Common myeloid progenitor, CD34-positive (primary cell): ENCODE results near the gene DUS3L.

ENCODE experiments used
- CTCF ChIA-PET: fragments of 350-600 bp; sonication (Branson Sonifier 250); formaldehyde crosslinking; loops from one replicate; lab custom pipeline; 2021; ENCODE audit warnings: antibody characterized with exemption; lab: Charles Lee
- POLR2A ChIA-PET: fragments of 350-600 bp; sonication (Branson Sonifier 250); formaldehyde crosslinking; loops from one replicate; lab custom pipeline; 2021; ENCODE audit warnings: antibody characterized with exemption; lab: Charles Lee
- DNase-seq, 3 donors: peaks; one replicate each; pipeline versions ENCODE4 v3.0.0 to v3.0.0-alpha.2; 2013
- H3K27ac ChIP-seq, 2 experiments: 1 replicate in 1 of 2; 2 replicates in 1 of 2; pipeline ENCODE4 v1.7.0; 2013; ENCODE audit warnings: inconsistent platforms in 2 of 2, low read length in 2 of 2, mild to moderate bottlenecking in 2 of 2, low read depth in 1 of 2, moderate library complexity in 1 of 2; ENCODE audit not compliant: severe bottlenecking in 2 of 2, insufficient read depth in 1 of 2, poor library complexity in 1 of 2
- H3K27me3 ChIP-seq, 5 experiments: replicated peaks in 2 of 5; 1 replicate in 3 of 5; 2 replicates in 2 of 5; pipeline versions ENCODE4 v1.6.1 to v1.7.0; 2013; ENCODE audit warnings: low read length in 4 of 5, mild to moderate bottlenecking in 2 of 5, moderate library complexity in 2 of 5, inconsistent platforms in 1 of 5; ENCODE audit not compliant: insufficient read depth in 5 of 5, control insufficient read depth in 4 of 5
- H3K36me3 ChIP-seq, 4 experiments: 1 replicate in 2 of 4; 2 replicates in 2 of 4; pipeline versions ENCODE4 v1.6.1 to v1.7.0; 2013; ENCODE audit warnings: low read length in 3 of 4, control low read depth in 1 of 4, mild to moderate bottlenecking in 1 of 4; ENCODE audit not compliant: control insufficient read depth in 4 of 4, insufficient read depth in 4 of 4
- H3K4me1 ChIP-seq, 4 experiments: 1 replicate in 3 of 4; 2 replicates in 1 of 4; pipeline versions ENCODE4 v1.6.1 to v1.7.1; 2013; ENCODE audit warnings: low read length in 3 of 4, mild to moderate bottlenecking in 3 of 4, control low read depth in 1 of 4, inconsistent platforms in 1 of 4, moderate library complexity in 1 of 4; ENCODE audit not compliant: control insufficient read depth in 4 of 4, insufficient read depth in 4 of 4; ENCODE audit errors: control extremely low read depth in 1 of 4
- H3K4me3 ChIP-seq, 7 experiments: 1 replicate in 4 of 7; 2 replicates in 3 of 7; pipeline versions ENCODE4 v1.5.1 to v1.7.0; 2013; ENCODE audit warnings: mild to moderate bottlenecking in 7 of 7, low read length in 6 of 7, moderate library complexity in 6 of 7, inconsistent platforms in 2 of 7, low read depth in 2 of 7, control low read depth in 1 of 7; ENCODE audit not compliant: insufficient read depth in 4 of 7, control insufficient read depth in 1 of 7; ENCODE audit errors: extremely low read depth in 1 of 7
- H3K9me3 ChIP-seq, 5 experiments: 1 replicate in 4 of 5; 2 replicates in 1 of 5; pipeline versions ENCODE4 v1.6.1 to v1.7.1; 2013; ENCODE audit warnings: low read length in 4 of 5, mild to moderate bottlenecking in 2 of 5, inconsistent platforms in 1 of 5, low read depth in 1 of 5, moderate library complexity in 1 of 5; ENCODE audit not compliant: control insufficient read depth in 4 of 5, insufficient read depth in 2 of 5; ENCODE audit errors: control extremely low read depth in 1 of 5
- WGBS: methylation state at CpG from one replicate; pipeline ENCODE4 v1.1.5; 2013; ENCODE audit not compliant: insufficient coverage; 5-methylcytosine and 5-hydroxymethylcytosine counted together

DUS3L gene

DNA sequence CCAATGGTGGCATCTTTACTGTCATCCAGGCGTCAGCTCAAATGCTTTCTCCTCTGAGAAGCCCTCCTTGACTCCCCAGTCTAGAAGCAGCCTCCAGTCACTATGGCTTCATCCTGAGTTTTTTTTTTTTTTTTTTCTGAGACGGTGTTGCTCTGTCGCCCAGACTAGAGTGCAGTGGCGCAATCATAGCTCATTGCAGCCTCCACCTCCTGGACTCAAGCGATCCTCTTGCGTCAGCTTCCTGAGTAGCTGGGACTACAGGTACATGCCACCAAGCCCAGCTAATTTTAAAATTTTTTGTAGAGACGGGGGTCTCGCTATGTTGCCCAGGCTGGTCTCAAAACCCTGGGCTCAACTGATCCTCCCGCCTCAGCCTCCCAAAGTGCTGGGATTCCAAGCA lies 18.1 kb upstream of the DUS3L start:
- WGBS = 87% methylated on average over 9 of the region's 9 CpGs
- DNase-seq = no peak

GRCh38 chr19:5808120-5808816 lies 17.3 kb upstream of the DUS3L start:
- H3K4me1 ChIP-seq = peaks cover 0 to 20% (median 14%) of the 10 kb centered on the region in 4 experiments
- ChIA-PET CTCF (interaction anchor here (1.0 to 1.4 kb wide), 4 partner anchors 11 to 215 kb away, joined by 3 to 5 read pairs (median 4); no protein-coding TSS in a partner anchor), POLR2A (no interaction called here)
- H3K36me3 ChIP-seq = no peaks in the 10 kb centered on the region
- peaks cover 0 to 21% (median 10%) of the 10 kb centered on the region in 5 experiments for H3K27me3 ChIP-seq
- DNase-seq = no peak
- 83% methylated on average over 10 of the region's 21 CpGs for WGBS
- H3K4me3 ChIP-seq = no peak overlapping the region
- no peak overlapping the region for H3K27ac ChIP-seq
- H3K9me3 ChIP-seq = no peaks in the 10 kb centered on the region

More for the DNA sequence above, 18.1 kb upstream of the DUS3L start:
- POLR2A ChIA-PET = no interaction called here
- peaks cover 0 to 21% (median 10%) of the 10 kb centered on the region in 5 experiments for H3K27me3 ChIP-seq
- no peak overlapping the region for H3K27ac ChIP-seq
- H3K36me3 ChIP-seq = no peaks in the 10 kb centered on the region
- H3K4me1 ChIP-seq = peaks cover 0 to 14% (median 9%) of the 10 kb centered on the region in 4 experiments
- CTCF ChIA-PET = interaction anchor here (0.9 to 1.6 kb wide), 2 partner anchors 14 to 84 kb away, joined by 3 to 4 read pairs; no protein-coding TSS in a partner anchor
- no peak overlapping the region for H3K4me3 ChIP-seq
- H3K9me3 ChIP-seq = no peaks in the 10 kb centered on the region

- H3K27me3 ChIP-seq = peaks cover 0 to 21% (median 10%) of the 10 kb centered on the region in 5 experiments
- H3K36me3 ChIP-seq = no peaks in the 10 kb centered on the region
- 97% methylated on average over 5 of the region's 5 CpGs for WGBS
- no peaks in the 10 kb centered on the region for H3K9me3 ChIP-seq
- peaks cover 0 to 28% (median 19%) of the 10 kb centered on the region in 4 experiments for H3K4me1 ChIP-seq
- ChIA-PET POLR2A (no interaction called here), CTCF (interaction anchor here (0.7 to 1.7 kb wide), 9 partner anchors 15 to 228 kb away, joined by 3 to 10 read pairs (median 3); partner anchors contain the start of gene NDUFA11)
- no peak overlapping the region for H3K27ac ChIP-seq
- DNase-seq = no peak
- H3K4me3 ChIP-seq = no peak overlapping the region
These were observed 15.9 kb upstream of the DUS3L start for GRCh38 chr19:5806905-5807304.

- H3K36me3 ChIP-seq = no peaks in the 10 kb centered on the region
- peaks cover 0 to 21% (median 10%) of the 10 kb centered on the region in 5 experiments for H3K27me3 ChIP-seq
- H3K4me1 ChIP-seq = peaks cover 0 to 35% (median 21%) of the 10 kb centered on the region in 4 experiments
- H3K27ac ChIP-seq = no peak overlapping the region
- H3K4me3 ChIP-seq = no peak overlapping the region
- DNase-seq = no peak
- H3K9me3 ChIP-seq = no peaks in the 10 kb centered on the region
- POLR2A ChIA-PET = no interaction called here
- WGBS = 34% methylated on average over 4 of the region's 6 CpGs
- CTCF ChIA-PET = interaction anchor here (1.1 to 1.7 kb wide), 7 partner anchors 15 to 97 kb away, joined by 3 to 10 read pairs (median 4); partner anchors contain the start of gene NDUFA11
These were observed 15.1 kb upstream of the DUS3L start for GRCh38 chr19:5806133-5806489.

DNA sequence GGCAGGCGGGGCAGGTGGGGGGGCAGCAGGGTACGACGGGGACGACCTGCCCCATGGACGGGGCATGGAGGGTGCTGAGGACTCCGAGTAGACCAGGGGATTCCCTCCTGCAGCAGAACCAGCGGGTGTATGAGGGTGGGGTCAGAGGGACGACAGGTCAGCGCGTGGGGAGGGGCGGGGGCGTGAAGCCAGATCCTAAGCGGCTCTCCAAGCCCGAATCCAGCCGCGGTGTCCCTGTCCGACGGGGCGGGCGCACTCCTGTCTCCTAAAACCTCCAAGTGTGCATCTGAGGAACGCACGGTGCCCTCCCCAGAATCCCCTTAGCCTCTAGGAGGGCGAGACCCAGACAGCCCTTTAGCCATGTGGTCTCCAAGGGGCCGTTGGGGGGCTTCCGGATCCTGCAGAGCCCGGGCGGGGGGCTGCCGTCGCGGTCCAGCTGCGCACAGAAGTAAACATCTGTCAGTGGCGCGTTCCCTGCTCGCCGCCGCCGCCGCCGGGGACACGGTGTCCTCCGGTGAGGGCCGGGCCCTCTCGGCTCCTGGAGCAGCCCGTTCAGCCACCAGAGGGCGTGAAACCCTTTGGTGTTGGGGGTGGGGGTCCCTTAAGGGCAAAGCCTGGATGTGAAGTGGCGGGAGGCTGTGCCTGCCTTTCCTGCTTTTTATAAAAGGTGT lies 14.6 kb upstream of the DUS3L start:
- 5% methylated on average over 23 of the region's 46 CpGs for WGBS
- Histone ChIP-seq H3K27me3 (peaks cover 0 to 21% (median 10%) of the 10 kb centered on the region in 5 experiments), H3K27ac (no peak overlapping the region), H3K4me3 (peak overlapping the region in 2 of 7 experiments; percentile 50 to 54), H3K9me3 (no peaks in the 10 kb centered on the region), H3K36me3 (no peaks in the 10 kb centered on the region), H3K4me1 (peaks cover 0 to 40% (median 21%) of the 10 kb centered on the region in 4 experiments)
- CTCF ChIA-PET = interaction anchor here (1.7 kb wide), 1 partner anchor 86 kb away, joined by 10 read pairs; no protein-coding TSS in a partner anchor
- DNase-seq = peak; percentile 66 to 80 (median 80)
- POLR2A ChIA-PET = no interaction called here

GRCh38 chr19:5804516-5805461 lies 13.8 kb upstream of the DUS3L start, which contains the start of gene NRTN:
Gene NRTN, plus strand, starts transcription at chr19:5805067. Its CDS starts 19,099 bp downstream, at chr19:5824166.
- DNase-seq = peak in 2 of 3 donors; percentile 34 to 40
- H3K9me3 ChIP-seq = no peaks in the 10 kb centered on the region
- peak within 1 kb of the TSS in 4 of 7 experiments; percentile 31 to 69 (median 56) for H3K4me3 ChIP-seq
- POLR2A ChIA-PET = interaction anchor here (1.1 to 1.6 kb wide), 3 partner anchors 24 to 99 kb away, joined by 3 to 13 read pairs (median 3); partner anchors contain the start of gene NDUFA11
- peaks cover 0 to 48% (median 24%) of the 10 kb centered on the region in 4 experiments for H3K4me1 ChIP-seq
- 2% methylated on average over 50 of the region's 107 CpGs for WGBS
- H3K36me3 ChIP-seq = no peaks in the 10 kb centered on the region
- H3K27me3 ChIP-seq = peaks cover 0 to 21% (median 10%) of the 10 kb centered on the region in 5 experiments
- no peak within 1 kb of the TSS for H3K27ac ChIP-seq
- CTCF ChIA-PET = interaction anchor here (0.8 to 3.4 kb wide), 33 partner anchors 11 to 243 kb away, joined by 3 to 35 read pairs (median 5); partner anchors contain the start of genes DUS3L, FUT5, FUT6 and NDUFA11
